Activated CD4-positive, alpha-beta T cell treated with anti-CD3 and anti-CD28 coated beads, Interleukin-2, amount 50 U/mL, for 24 hours (primary cell): Measurements from ENCODE around the gene TNFRSF12A.

Experiments used
- DNase-seq, 2 donors: peaks; one replicate each; pipeline ENCODE4 v3.0.0-alpha.2; 2020; ENCODE audit warnings: low read depth in 1 of 2, low spot score in 1 of 2

Gene TNFRSF12A

GRCh38 chr16:3025032-3026002, 5.1 kb downstream of the TNFRSF12A start:
- DNase-seq, result no peak

GRCh38 chr16:3026003-3026378, 5.8 kb downstream of the TNFRSF12A start:
- DNase-seq, result no peak

GRCh38 chr16:3026609-3027488, 6.7 kb downstream of the TNFRSF12A start:
- no peak for DNase-seq

GRCh38 chr16:3027489-3027795, 7.3 kb downstream of the TNFRSF12A start:
- no peak for DNase-seq

GRCh38 chr16:3027983-3028715, 8.0 kb downstream of the TNFRSF12A start:
- peak; percentile 78 to 81 for DNase-seq

GRCh38 chr16:3028716-3029319, 8.7 kb downstream of the TNFRSF12A start:
- no peak for DNase-seq

GRCh38 chr16:3029491-3030221, 9.5 kb downstream of the TNFRSF12A start:
- peak in 1 of 2 donors; percentile 8 for DNase-seq

GRCh38 chr16:3030222-3031212, 10.3 kb downstream of the TNFRSF12A start:
- DNase-seq, result no peak

GRCh38 chr16:3032624-3033023, 12.5 kb downstream of the TNFRSF12A start:
- DNase-seq, result no peak

GRCh38 chr16:3035289-3035971, 15.3 kb downstream of the TNFRSF12A start:
- DNase-seq, result no peak

- DNase-seq, result no peak
These were observed 16.0 kb downstream of the TNFRSF12A start for GRCh38 chr16:3035972-3036725.

GRCh38 chr16:3036726-3037315, 16.7 kb downstream of the TNFRSF12A start, which contains the start of gene BICDL2:
Gene BICDL2, minus strand, starts transcription at chr16:3036944. Its CDS starts 1,448 bp downstream, at chr16:3035496.
- DNase-seq, result no peak

- no peak for DNase-seq
These were observed 18.1 kb downstream of the TNFRSF12A start for GRCh38 chr16:3038256-3038655.

- no peak for DNase-seq
These were observed 18.7 kb downstream of the TNFRSF12A start for GRCh38 chr16:3038896-3039295.

- DNase-seq, result no peak
These were observed 22.2 kb downstream of the TNFRSF12A start for GRCh38 chr16:3042376-3042775.

GRCh38 chr16:3044708-3045107, 24.5 kb downstream of the TNFRSF12A start:
- DNase-seq, result no peak
